K562 (cell line): ENCODE results near the gene AFF2. TPM values are rescaled to one million over a fixed set of nuclear protein-coding genes. Genes with fewer than 3 reads are reported as not detected.

Experiments used
- ATAC-seq: fragments of 200-7000 bp; cut with Tn5 transposase; 3 replicates; pipeline ENCODE4 v1.9.1; 2020; ENCODE audit warnings: moderate library complexity
- BruUV-seq: library from RNA; stranded (reverse); fragments of 400-500 nt; replicated peaks from 2 replicates; lab custom pipeline; 2021; lab: Mats Ljungman, UMichigan
- CTCF ChIA-PET: fragments of 300-600 bp; formaldehyde crosslinking; extraction: SDS; loops from one replicate; lab custom pipeline; 2021; ENCODE audit warnings: low intra/inter-chr PET ratio; lab: Yijun Ruan, JAX
- POLR2A ChIA-PET: fragments of 300-600, 350-650 bp; sonication (Branson Sonifier 250); formaldehyde crosslinking; extraction: SDS; loops from one replicate; lab custom pipeline; 2021; ENCODE audit warnings: antibody characterized with exemption, inconsistent platforms; lab: Yijun Ruan, JAX
- DNase-seq, 4 experiments: peaks; one replicate each; pipeline versions ENCODE4 v3.0.0 to v3.0.0-alpha.2; 2011 to 2018; ENCODE audit warnings: low spot score in 3 of 4, mixed read lengths in 3 of 4; ENCODE audit errors: extremely low read depth in 1 of 4
- FAIRE-seq: peaks from 2 replicates; lab custom pipeline; 2011; peaks lifted over from hg19 to GRCh38; lab: Jason Lieb, UNC
- H2AFZ ChIP-seq: 2 replicates; pipeline ENCODE4 v1.6.0; 2011; ENCODE audit warnings: low read depth, low read length, control low read depth, inconsistent platforms
- H3K27ac ChIP-seq: fragments of 200-600 bp; 3 replicates; pipeline ENCODE4 v1.8.0; 2011; ENCODE audit warnings: low read depth, mild to moderate bottlenecking, control low read depth, inconsistent platforms, low read length, moderate library complexity, mixed read lengths; ENCODE audit errors: extremely low read depth
- H3K27me3 ChIP-seq, 2 experiments: fragments of 300-600 bp in 1 of 2; 2 replicates in 1 of 2; 3 replicates in 1 of 2; pipeline versions ENCODE4 v1.6.0 to v1.8.0; 2011; ENCODE audit warnings: inconsistent platforms in 2 of 2, low read length in 2 of 2, mild to moderate bottlenecking in 1 of 2, mixed read lengths in 1 of 2, moderate library complexity in 1 of 2; ENCODE audit not compliant: control insufficient read depth in 2 of 2, insufficient read depth in 2 of 2
- H3K36me3 ChIP-seq: fragments of 300-600 bp; 3 replicates; pipeline ENCODE4 v1.8.0; 2011; ENCODE audit warnings: mild to moderate bottlenecking, low read length, inconsistent platforms; ENCODE audit not compliant: control insufficient read depth, insufficient read depth
- H3K4me1 ChIP-seq, 2 experiments: fragments of 200-600 bp in 1 of 2; replicated peaks in 1 of 2; 2 replicates in 1 of 2; 3 replicates in 1 of 2; pipeline versions ENCODE4 v1.5.1 to v1.8.0; 2011; ENCODE audit warnings: inconsistent platforms in 2 of 2, low read length in 2 of 2, mild to moderate bottlenecking in 1 of 2, mixed read lengths in 1 of 2, moderate library complexity in 1 of 2; ENCODE audit not compliant: control insufficient read depth in 2 of 2, insufficient read depth in 2 of 2
- H3K4me2 ChIP-seq: 2 replicates; pipeline ENCODE4 v1.6.1; 2011; ENCODE audit warnings: low read length, control low read depth, inconsistent platforms, mixed read lengths; ENCODE audit not compliant: insufficient read depth
- H3K4me3 ChIP-seq: fragments of 200-600 bp; sonication (generic), shearing (Covaris generic); 2 replicates; pipeline ENCODE4 v1.5.1; 2016; ENCODE audit warnings: control low read depth, inconsistent platforms
- H3K79me2 ChIP-seq: fragments of 200-600 bp; 3 replicates; pipeline ENCODE4 v1.8.0; 2011; ENCODE audit warnings: low read length, inconsistent platforms; ENCODE audit not compliant: control insufficient read depth, insufficient read depth
- H3K9ac ChIP-seq, 2 experiments: 2 replicates each; pipeline versions ENCODE4 v1.6.0 to v1.6.1; 2011; ENCODE audit warnings: low read depth in 2 of 2, low read length in 2 of 2, control low read depth in 1 of 2, inconsistent platforms in 1 of 2, mild to moderate bottlenecking in 1 of 2, mixed read lengths in 1 of 2; ENCODE audit not compliant: insufficient read depth in 1 of 2
- H3K9me1 ChIP-seq: one replicate; pipeline ENCODE4 v1.6.0; 2011; ENCODE audit warnings: inconsistent platforms, mild to moderate bottlenecking, low read length, moderate library complexity; ENCODE audit not compliant: control insufficient read depth, insufficient read depth
- H3K9me3 ChIP-seq: replicated peaks from 2 replicates; pipeline ENCODE4 v1.5.1; 2011; ENCODE audit warnings: low read depth, low read length, inconsistent platforms; ENCODE audit not compliant: control insufficient read depth, insufficient read depth
- H4K20me1 ChIP-seq: replicated peaks from 2 replicates; pipeline ENCODE4 v1.6.1; 2011; ENCODE audit warnings: low read length, inconsistent platforms, mixed read lengths; ENCODE audit not compliant: control insufficient read depth, insufficient read depth
- BRD4 ChIP-seq: fragments of 200-600 bp; sonication (generic); IDR thresholded peaks from 2 replicates; pipeline ENCODE4 v1.6.1; 2017; ENCODE audit warnings: inconsistent platforms
- IRF2 ChIP-seq: sonication (generic); formaldehyde crosslinking; IDR thresholded peaks from 2 replicates; pipeline ENCODE4 v1.8.1; 2022; ENCODE audit warnings: mild to moderate bottlenecking, missing genetic modification reagents
- PURB ChIP-seq: sonication (generic); formaldehyde crosslinking; IDR thresholded peaks from 2 replicates; pipeline ENCODE4 v1.9.0; 2021; ENCODE audit warnings: low read depth, mild to moderate bottlenecking, missing genetic modification reagents
- RERE ChIP-seq: sonication (generic); formaldehyde crosslinking; IDR thresholded peaks from 2 replicates; pipeline ENCODE4 v1.8.0; 2023; ENCODE audit warnings: missing genetic modification reagents, mild to moderate bottlenecking, borderline replicate concordance
- SNIP1 ChIP-seq: fragments of 450-650 bp; IDR thresholded peaks from 2 replicates; pipeline ENCODE4 v1.7.1; 2017; ENCODE audit warnings: low read depth, mild to moderate bottlenecking
- ZNF318 ChIP-seq, 2 experiments: fragments of 450-650 bp; IDR thresholded peaks; 2 replicates each; pipeline ENCODE4 v1.6.1; 2016; ENCODE audit warnings: mild to moderate bottlenecking in 2 of 2, borderline replicate concordance in 1 of 2, low read depth in 1 of 2, moderate library complexity in 1 of 2
- ZNF655 ChIP-seq: fragments of 250-450 bp; sonication (Bioruptor Pico); IDR thresholded peaks from 2 replicates; pipeline ENCODE4 v1.5.0; 2021
- WGBS: fragments of 100-300 bp; shearing (Covaris generic); methylation state at CpG from one replicate; pipeline ENCODE4 v1.1.6; 2016; ENCODE audit warnings: low coverage, mixed read lengths; ENCODE audit not compliant: insufficient coverage; ENCODE audit errors: missing lambda C conversion rate; 5-methylcytosine and 5-hydroxymethylcytosine counted together
- in situ Hi-C: fragments of 300-500 bp; cut with MboI; formaldehyde crosslinking; loops from 4 replicates; pipeline ENCODE4 v1.15.0; 2018; ENCODE audit warnings: inconsistent platforms, mixed read lengths
- intact Hi-C: fragments of 100-400 bp; cut with micrococcal nuclease; formaldehyde crosslinking; loops from 2 replicates; pipeline ENCODE4 v1.14.2; 2022
- polyA plus RNA-seq, 8 experiments: library from polyadenylated mRNA; depleted of rRNA in 4 of 8; stranded (reverse) in 5 of 8; unstranded in 3 of 8; fragments of >200 nt; fragmentation: Nextera tagmentation in 2 of 8; fragmentation: Illumina TruSeq in 1 of 8; extraction: Ambion mirVana in 2 of 8; extraction: Trizol in 1 of 8; gene quantifications; 2 replicates each; pipeline versions ENCODE4 v1.2.1 to v1.2.3, GENCODE V29; 2011 to 2014; ENCODE audit warnings: inconsistent platforms in 1 of 8, missing spikeins in 1 of 8
- total RNA-seq, 7 experiments: library from RNA; depleted of rRNA in 6 of 7; stranded (reverse); fragments of >200 nt in 6 of 7; fragmentation: Illumina TruSeq in 2 of 7; extraction: Trizol in 2 of 7; gene quantifications; 2 replicates each; pipeline versions ENCODE4 v1.2.1 to v1.2.3, GENCODE V29; 2011 to 2021; ENCODE audit warnings: low replicate concordance in 1 of 7

AFF2 gene
- total and polyA plus RNA-seq, 9 of the 15 experiments (the other 6 are each of a cell fraction or from before 2014, with no cell fraction given) = 0.01 to 0.20 (median 0.07) TPM

- intact Hi-C loops (no loop called here), in situ Hi-C loops (no loop called here)
- Histone ChIP-seq H4K20me1 (no peaks in the 10 kb centered on the region), H3K79me2 (no peaks in the 10 kb centered on the region), H3K27me3 (no peaks in the 10 kb centered on the region), H3K4me3 (no peak overlapping the region), H3K27ac (no peak overlapping the region), H3K9ac (no peak overlapping the region), H2AFZ (no peak overlapping the region), H3K4me2 (no peak overlapping the region), H3K9me3 (no peaks in the 10 kb centered on the region), H3K36me3 (no peaks in the 10 kb centered on the region), H3K4me1 (no peaks in the 10 kb centered on the region), H3K9me1 (no peaks in the 10 kb centered on the region)
- ChIA-PET CTCF (no interaction called here), POLR2A (no interaction called here)
- FAIRE-seq = no peak
- no peak for ATAC-seq
- no peak for DNase-seq
- BruUV-seq = no TSS peak
- WGBS = 4% methylated on average over 4 of the region's 4 CpGs
- TF ChIP-seq IRF2 (no peak), ZNF318 (IDR thresholded peaks at IDR 0.05; ENCODE audit: borderline replicate concordance in 1 of 2, low read depth in 1 of 2) (no peak), BRD4 (no peak), RERE (CRISPR knock-in tag) (no peak), ZNF655 (CRISPR knock-in tag) (no peak), PURB (CRISPR knock-in tag) (no peak), SNIP1 (no peak)
Measured at GRCh38 chrX:148774276-148774675, 273.9 kb downstream of the AFF2 start.
